GM12872 (cell line): ENCODE measurements around the gene KIAA0753.

Experiments
- CTCF ChIP-seq: IDR thresholded peaks from 3 replicates; pipeline ENCODE4 v1.5.1; 2011; ENCODE audit warnings: low read depth, mild to moderate bottlenecking, low read length, moderate library complexity; ENCODE audit not compliant: insufficient read depth

KIAA0753 gene

GRCh38 chr17:6636105-6636504 is 4.4 kb downstream of the KIAA0753 start:
- TF ChIP-seq CTCF: no peak

GRCh38 chr17:6633263-6633662 is 7.2 kb downstream of the KIAA0753 start:
- TF ChIP-seq CTCF: no peak

- TF ChIP-seq CTCF: no peak
Observed at GRCh38 chr17:6632530-6632929, 8.0 kb downstream of the KIAA0753 start.

- TF ChIP-seq CTCF: no peak
Observed at GRCh38 chr17:6630390-6630789, 10.1 kb downstream of the KIAA0753 start.

GRCh38 chr17:6627019-6627418 is 13.5 kb downstream of the KIAA0753 start:
- no peak for TF ChIP-seq CTCF

- no peak for TF ChIP-seq CTCF
Observed at GRCh38 chr17:6626616-6627015, 13.9 kb downstream of the KIAA0753 start.

GRCh38 chr17:6623941-6624340 is 16.6 kb downstream of the KIAA0753 start:
- TF ChIP-seq CTCF: no peak

- TF ChIP-seq CTCF: no peak
Observed at GRCh38 chr17:6611231-6611630, 29.3 kb downstream of the KIAA0753 start.
